ENCODE results near the gene SFRP2. TPM values are rescaled to one million over a fixed set of nuclear protein-coding genes. Genes with fewer than 3 reads are reported as not detected.

SFRP2 gene
- total RNA-seq, 2 experiments from 2014 or later = not detected

GRCh38 chr4:153755186-153755585, 33.7 kb downstream of the SFRP2 start:
- POLR2A ChIA-PET = no interaction called here
- Histone ChIP-seq H3K4me1 (ENCODE audit: insufficient read depth, low read length) (peaks cover 14% of the 10 kb centered on the region), H3K9me3 (ENCODE audit: control insufficient read depth in 1 of 2, insufficient read depth in 1 of 2, low read length in 2 of 2) (no peaks in the 10 kb centered on the region), H3K27me3 (ENCODE audit: control insufficient read depth in 1 of 2, insufficient read depth in 2 of 2, low read length in 2 of 2) (peaks cover 0 to 18% of the 10 kb centered on the region in 2 experiments), H3K36me3 (ENCODE audit: insufficient read depth, low read length) (no peaks in the 10 kb centered on the region), H3K4me3 (ENCODE audit: low read length) (no peak overlapping the region), H3K27ac (ENCODE audit: low read depth in 1 of 2, low read length in 2 of 2) (peak overlapping the region; percentile 48 to 61)
- DNase-seq (peak in 5 of 14 experiments; percentile 2 to 25 (median 13)), ATAC-seq (ENCODE audit: poor library complexity) (peak; percentile 74)
- H3K27ac Mint-ChIP-seq = peak overlapping the region; percentile 83
- no peaks in the 10 kb centered on the region for H3K36me3 Mint-ChIP-seq (ENCODE audit: low read depth)
- no peak for TF ChIP-seq CTCF (IDR thresholded peaks at IDR 0.05)
- intact Hi-C loops (cut with DNase I, micrococcal nuclease) = loop anchor here in 1 of 2 experiments (10.0 kb wide), 1 partner anchor 320 kb away; no protein-coding TSS in a partner anchor
- H3K4me1 Mint-ChIP-seq (ENCODE audit: low read depth) = peaks cover 47% of the 10 kb centered on the region
- CTCF ChIA-PET = no interaction called here
- H3K4me3 Mint-ChIP-seq = peak overlapping the region; percentile 31
- H3K27me3 Mint-ChIP-seq = peaks cover 18% of the 10 kb centered on the region
- H3K9me3 Mint-ChIP-seq = no peaks in the 10 kb centered on the region

GRCh38 chr4:153750197-153750817, 38.6 kb downstream of the SFRP2 start:
- peak; percentile 26 to 78 (median 50) for DNase-seq
- Mint-ChIP-seq H3K4me1 (ENCODE audit: low read depth) (peaks cover 13% of the 10 kb centered on the region), H3K27ac (no peak overlapping the region), H3K9me3 (no peaks in the 10 kb centered on the region), H3K27me3 (peaks cover 4% of the 10 kb centered on the region), H3K36me3 (ENCODE audit: low read depth) (no peaks in the 10 kb centered on the region), H3K4me3 (no peak overlapping the region)
- Histone ChIP-seq H3K9me3 (ENCODE audit: control insufficient read depth in 1 of 2, insufficient read depth in 1 of 2, low read length in 2 of 2) (no peaks in the 10 kb centered on the region), H3K27me3 (ENCODE audit: control insufficient read depth in 1 of 2, insufficient read depth in 2 of 2, low read length in 2 of 2) (peaks cover 0 to 4% of the 10 kb centered on the region in 2 experiments), H3K27ac (ENCODE audit: low read depth in 1 of 2, low read length in 2 of 2) (no peak overlapping the region), H3K36me3 (ENCODE audit: insufficient read depth, low read length) (no peaks in the 10 kb centered on the region), H3K4me1 (ENCODE audit: insufficient read depth, low read length) (peaks cover 6% of the 10 kb centered on the region), H3K4me3 (ENCODE audit: low read length) (no peak overlapping the region)
- CTCF ChIA-PET = interaction anchor here (0.7 to 1.0 kb wide), 4 partner anchors 12 to 115 kb away, joined by 3 to 4 read pairs (median 3); no protein-coding TSS in a partner anchor
- POLR2A ChIA-PET = interaction anchor here (1.3 kb wide), 1 partner anchor 107 kb away, joined by 4 read pairs; no protein-coding TSS in a partner anchor
- peak; percentile 80 for ATAC-seq (ENCODE audit: poor library complexity)
- intact Hi-C loops (cut with DNase I, micrococcal nuclease) = loop anchor here (1.0 to 10.0 kb wide), 4 partner anchors 116 to 408 kb away; partner anchors contain the start of gene MND1 (in 2 of the 2)
- TF ChIP-seq CTCF (IDR thresholded peaks at IDR 0.05) = peak; percentile 83

- Histone ChIP-seq H3K4me1 (ENCODE audit: insufficient read depth, low read length) (no peaks in the 10 kb centered on the region), H3K9me3 (ENCODE audit: control insufficient read depth in 1 of 2, insufficient read depth in 1 of 2, low read length in 2 of 2) (no peaks in the 10 kb centered on the region), H3K27ac (ENCODE audit: low read depth in 1 of 2, low read length in 2 of 2) (no peak overlapping the region), H3K27me3 (ENCODE audit: control insufficient read depth in 1 of 2, insufficient read depth in 2 of 2, low read length in 2 of 2) (no peaks in the 10 kb centered on the region), H3K36me3 (ENCODE audit: insufficient read depth, low read length) (no peaks in the 10 kb centered on the region), H3K4me3 (ENCODE audit: low read length) (no peak overlapping the region)
- ATAC-seq (ENCODE audit: poor library complexity) (no peak), DNase-seq (no peak)
- Mint-ChIP-seq H3K36me3 (ENCODE audit: low read depth) (no peaks in the 10 kb centered on the region), H3K9me3 (no peaks in the 10 kb centered on the region), H3K27ac (no peak overlapping the region), H3K4me1 (ENCODE audit: low read depth) (no peaks in the 10 kb centered on the region), H3K4me3 (no peak overlapping the region), H3K27me3 (peaks cover 4% of the 10 kb centered on the region)
- ChIA-PET CTCF (no interaction called here), POLR2A (no interaction called here)
- no peak for TF ChIP-seq CTCF (IDR thresholded peaks at IDR 0.05)
- intact Hi-C loops (cut with DNase I, micrococcal nuclease) = loop anchor here in 1 of 2 experiments (5.0 kb wide), 1 partner anchor 606 kb away; no protein-coding TSS in a partner anchor
Observed at GRCh38 chr4:153748378-153748777, 40.5 kb downstream of the SFRP2 start.

Measured in CD4-positive, alpha-beta T cell (primary cell).